ENCODE data around the gene ABR.

DNA sequence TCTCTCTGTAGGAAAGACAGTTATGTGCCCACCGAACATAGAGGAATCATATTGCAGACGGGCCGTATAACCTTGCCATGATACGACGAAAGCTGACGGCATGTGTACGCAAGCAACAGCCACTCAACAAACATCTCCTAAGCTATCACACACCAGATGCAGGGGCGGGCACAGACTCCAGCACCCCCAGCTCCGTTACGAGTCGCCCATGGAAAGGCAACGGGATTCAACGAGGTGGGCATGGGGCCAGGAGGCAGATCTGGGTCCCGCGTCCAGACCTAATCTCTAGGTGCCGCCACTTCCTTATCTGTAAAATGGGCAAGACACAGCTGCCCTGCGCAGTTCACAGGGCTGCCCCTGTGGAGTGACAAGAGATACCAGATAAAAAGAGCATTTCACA, 35.6 kb downstream of the ABR start:
- TF ChIP-seq, protein P1, sequence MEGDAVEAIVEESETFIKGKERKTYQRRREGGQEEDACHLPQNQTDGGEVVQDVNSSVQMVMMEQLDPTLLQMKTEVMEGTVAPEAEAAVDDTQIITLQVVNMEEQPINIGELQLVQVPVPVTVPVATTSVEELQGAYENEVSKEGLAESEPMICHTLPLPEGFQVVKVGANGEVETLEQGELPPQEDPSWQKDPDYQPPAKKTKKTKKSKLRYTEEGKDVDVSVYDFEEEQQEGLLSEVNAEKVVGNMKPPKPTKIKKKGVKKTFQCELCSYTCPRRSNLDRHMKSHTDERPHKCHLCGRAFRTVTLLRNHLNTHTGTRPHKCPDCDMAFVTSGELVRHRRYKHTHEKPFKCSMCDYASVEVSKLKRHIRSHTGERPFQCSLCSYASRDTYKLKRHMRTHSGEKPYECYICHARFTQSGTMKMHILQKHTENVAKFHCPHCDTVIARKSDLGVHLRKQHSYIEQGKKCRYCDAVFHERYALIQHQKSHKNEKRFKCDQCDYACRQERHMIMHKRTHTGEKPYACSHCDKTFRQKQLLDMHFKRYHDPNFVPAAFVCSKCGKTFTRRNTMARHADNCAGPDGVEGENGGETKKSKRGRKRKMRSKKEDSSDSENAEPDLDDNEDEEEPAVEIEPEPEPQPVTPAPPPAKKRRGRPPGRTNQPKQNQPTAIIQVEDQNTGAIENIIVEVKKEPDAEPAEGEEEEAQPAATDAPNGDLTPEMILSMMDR (IDR thresholded peaks at IDR 0.05), result no peak
- TF ChIP-seq, protein P2, sequence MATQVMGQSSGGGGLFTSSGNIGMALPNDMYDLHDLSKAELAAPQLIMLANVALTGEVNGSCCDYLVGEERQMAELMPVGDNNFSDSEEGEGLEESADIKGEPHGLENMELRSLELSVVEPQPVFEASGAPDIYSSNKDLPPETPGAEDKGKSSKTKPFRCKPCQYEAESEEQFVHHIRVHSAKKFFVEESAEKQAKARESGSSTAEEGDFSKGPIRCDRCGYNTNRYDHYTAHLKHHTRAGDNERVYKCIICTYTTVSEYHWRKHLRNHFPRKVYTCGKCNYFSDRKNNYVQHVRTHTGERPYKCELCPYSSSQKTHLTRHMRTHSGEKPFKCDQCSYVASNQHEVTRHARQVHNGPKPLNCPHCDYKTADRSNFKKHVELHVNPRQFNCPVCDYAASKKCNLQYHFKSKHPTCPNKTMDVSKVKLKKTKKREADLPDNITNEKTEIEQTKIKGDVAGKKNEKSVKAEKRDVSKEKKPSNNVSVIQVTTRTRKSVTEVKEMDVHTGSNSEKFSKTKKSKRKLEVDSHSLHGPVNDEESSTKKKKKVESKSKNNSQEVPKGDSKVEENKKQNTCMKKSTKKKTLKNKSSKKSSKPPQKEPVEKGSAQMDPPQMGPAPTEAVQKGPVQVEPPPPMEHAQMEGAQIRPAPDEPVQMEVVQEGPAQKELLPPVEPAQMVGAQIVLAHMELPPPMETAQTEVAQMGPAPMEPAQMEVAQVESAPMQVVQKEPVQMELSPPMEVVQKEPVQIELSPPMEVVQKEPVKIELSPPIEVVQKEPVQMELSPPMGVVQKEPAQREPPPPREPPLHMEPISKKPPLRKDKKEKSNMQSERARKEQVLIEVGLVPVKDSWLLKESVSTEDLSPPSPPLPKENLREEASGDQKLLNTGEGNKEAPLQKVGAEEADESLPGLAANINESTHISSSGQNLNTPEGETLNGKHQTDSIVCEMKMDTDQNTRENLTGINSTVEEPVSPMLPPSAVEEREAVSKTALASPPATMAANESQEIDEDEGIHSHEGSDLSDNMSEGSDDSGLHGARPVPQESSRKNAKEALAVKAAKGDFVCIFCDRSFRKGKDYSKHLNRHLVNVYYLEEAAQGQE (IDR thresholded peaks at IDR 0.05; ENCODE audit: insufficient read depth in 1 of 2, low read depth in 2 of 2, low read length in 1 of 2), result no peak
- TF ChIP-seq POLR2AphosphoS5 (IDR thresholded peaks at IDR 0.05; ENCODE audit: low read depth, low read length), result no peak
